MCF 10A (cell line): ENCODE measurements around the gene ZNF407. TPM values are rescaled to one million over a fixed set of nuclear protein-coding genes. Genes with fewer than 3 reads are reported as not detected.

Source experiments
- BruUV-seq: library from RNA; stranded (reverse); fragments of 400-500 nt; replicated peaks from 2 replicates; lab custom pipeline; 2021; lab: Mats Ljungman, UMichigan
- CTCF ChIA-PET: fragments of 300-600 bp; sonication (Branson Sonifier 250); formaldehyde crosslinking; extraction: SDS; loops from one replicate; lab custom pipeline; 2021; ENCODE audit warnings: antibody characterized with exemption, inconsistent platforms; lab: Yijun Ruan, JAX
- POLR2A ChIA-PET: fragments of 300-600, 350-650 bp; sonication (Branson Sonifier 250); formaldehyde crosslinking; extraction: SDS; loops from one replicate; lab custom pipeline; 2020; ENCODE audit warnings: antibody characterized with exemption, inconsistent platforms; lab: Yijun Ruan, JAX
- DNase-seq: peaks from one replicate; pipeline ENCODE4 v3.0.0-alpha.2; 2018; ENCODE audit not compliant: unreplicated experiment
- H3K27ac Mint-ChIP-seq: one replicate; pipeline ENCODE4 v1.8.0; 2022; ENCODE audit warnings: mild to moderate bottlenecking, low read depth, mixed read lengths; ENCODE audit not compliant: unreplicated experiment
- H3K27me3 Mint-ChIP-seq: one replicate; pipeline ENCODE4 v1.8.0; 2022; ENCODE audit warnings: mixed read lengths; ENCODE audit not compliant: insufficient read depth, unreplicated experiment
- H3K36me3 Mint-ChIP-seq: one replicate; pipeline ENCODE4 v1.8.0; 2022; ENCODE audit warnings: mild to moderate bottlenecking, moderate library complexity, mixed read lengths; ENCODE audit not compliant: insufficient read depth, unreplicated experiment
- H3K4me1 Mint-ChIP-seq: one replicate; pipeline ENCODE4 v1.8.0; 2022; ENCODE audit warnings: mixed read lengths; ENCODE audit not compliant: insufficient read depth, unreplicated experiment
- H3K4me3 Mint-ChIP-seq: one replicate; pipeline ENCODE4 v1.8.0; 2022; ENCODE audit warnings: mild to moderate bottlenecking, moderate library complexity, mixed read lengths; ENCODE audit not compliant: unreplicated experiment
- H3K9me3 Mint-ChIP-seq: one replicate; pipeline ENCODE4 v1.8.0; 2022; ENCODE audit warnings: mixed read lengths; ENCODE audit not compliant: unreplicated experiment
- CTCF ChIP-seq: fragments of 200-600 bp; IDR thresholded peaks from one replicate; pipeline ENCODE4 v1.8.0; 2022; ENCODE audit warnings: antibody characterized with exemption, mild to moderate bottlenecking; ENCODE audit not compliant: unreplicated experiment
- intact Hi-C: fragments of 100-400 bp; cut with micrococcal nuclease; formaldehyde crosslinking; loops from 2 replicates; pipeline ENCODE4 v1.14.1; 2022
- total RNA-seq: library from RNA; stranded (reverse); gene quantifications from 2 replicates; pipeline ENCODE4 v1.2.3, GENCODE V29; 2022

The ZNF407 gene
- total RNA-seq, 1 experiment from 2014 or later: 9.5 TPM

DNA sequence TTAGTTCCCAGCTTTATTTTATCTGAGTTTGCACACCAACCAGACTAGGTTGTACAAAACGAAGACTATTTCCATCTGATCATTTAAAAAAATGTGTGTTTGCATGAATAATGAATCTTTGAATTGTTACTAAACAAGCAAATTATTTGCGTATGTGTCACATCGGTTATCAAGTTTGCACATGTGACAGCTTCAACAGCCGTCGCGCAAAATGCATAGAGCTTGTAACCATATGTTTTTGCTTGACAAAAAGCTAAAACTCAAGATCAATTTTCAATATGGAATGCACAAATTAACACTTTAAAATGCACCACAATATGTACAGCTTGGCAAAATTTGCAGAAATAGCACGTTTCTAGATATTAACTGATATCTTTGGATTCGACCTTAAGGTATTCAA, 427.2 kb downstream of the ZNF407 start:
- no TSS peak for BruUV-seq
- no peak for DNase-seq
- no peak for TF ChIP-seq CTCF
- ChIA-PET CTCF (interaction anchor here (0.6 kb wide), 1 partner anchor 206 kb away, joined by 3 read pairs; no protein-coding TSS in a partner anchor), POLR2A (no interaction called here)
- Mint-ChIP-seq H3K9me3 (no peaks in the 10 kb centered on the region), H3K4me1 (no peaks in the 10 kb centered on the region), H3K36me3 (no peaks in the 10 kb centered on the region), H3K27ac (no peak overlapping the region), H3K27me3 (no peaks in the 10 kb centered on the region), H3K4me3 (no peak overlapping the region)
- intact Hi-C loops: no loop called here

GRCh38 chr18:75025573-75025972, 427.9 kb downstream of the ZNF407 start:
- no peaks in the 10 kb centered on the region for H3K27me3 Mint-ChIP-seq
- POLR2A ChIA-PET: no interaction called here
- H3K4me1 Mint-ChIP-seq: no peaks in the 10 kb centered on the region
- H3K4me3 Mint-ChIP-seq: no peak overlapping the region
- intact Hi-C loops: no loop called here
- no peak for TF ChIP-seq CTCF
- no peak for DNase-seq
- no peaks in the 10 kb centered on the region for H3K36me3 Mint-ChIP-seq
- no TSS peak for BruUV-seq
- no peaks in the 10 kb centered on the region for H3K9me3 Mint-ChIP-seq
- CTCF ChIA-PET: interaction anchor here (0.6 to 0.7 kb wide), 2 partner anchors 98 to 207 kb away, joined by 3 read pairs; no protein-coding TSS in a partner anchor
- H3K27ac Mint-ChIP-seq: no peak overlapping the region

DNA sequence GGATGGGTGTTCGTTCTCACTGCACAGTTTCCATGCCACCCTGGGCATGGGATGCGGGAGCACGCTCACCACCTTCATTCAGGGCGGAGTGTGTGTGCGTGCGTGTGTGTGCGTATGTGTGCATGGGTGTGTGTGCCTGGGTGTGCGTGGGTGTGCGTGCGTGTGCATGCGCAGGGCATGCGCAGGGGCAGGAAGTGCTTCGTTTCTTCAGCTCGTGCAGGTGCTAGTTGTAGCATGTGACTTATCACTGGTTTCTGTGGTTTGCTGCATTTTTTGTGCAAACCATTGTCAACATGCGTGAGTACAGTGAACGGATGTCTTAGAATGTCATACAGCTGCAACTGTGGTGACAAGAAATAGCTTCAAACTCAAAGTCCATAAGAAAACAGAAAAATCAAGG, 431.8 kb downstream of the ZNF407 start:
- H3K4me1 Mint-ChIP-seq: no peaks in the 10 kb centered on the region
- POLR2A ChIA-PET: no interaction called here
- no peaks in the 10 kb centered on the region for H3K36me3 Mint-ChIP-seq
- H3K27ac Mint-ChIP-seq: no peak overlapping the region
- no peak for DNase-seq
- intact Hi-C loops: no loop called here
- TF ChIP-seq CTCF: no peak
- no peaks in the 10 kb centered on the region for H3K9me3 Mint-ChIP-seq
- CTCF ChIA-PET: interaction anchor here (1.0 kb wide), 1 partner anchor 12 kb away, joined by 3 read pairs; no protein-coding TSS in a partner anchor
- BruUV-seq: no TSS peak
- H3K4me3 Mint-ChIP-seq: no peak overlapping the region
- H3K27me3 Mint-ChIP-seq: no peaks in the 10 kb centered on the region

- DNase-seq: no peak
- Mint-ChIP-seq H3K9me3 (no peaks in the 10 kb centered on the region), H3K27ac (no peak overlapping the region), H3K4me3 (no peak overlapping the region), H3K36me3 (no peaks in the 10 kb centered on the region), H3K4me1 (no peaks in the 10 kb centered on the region), H3K27me3 (no peaks in the 10 kb centered on the region)
- TF ChIP-seq CTCF: no peak
- intact Hi-C loops: no loop called here
- ChIA-PET POLR2A (no interaction called here), CTCF (interaction anchor here (0.9 to 1.1 kb wide), 2 partner anchors 10 to 14 kb away, joined by 3 to 4 read pairs; no protein-coding TSS in a partner anchor)
- BruUV-seq: no TSS peak
Observed at GRCh38 chr18:75031717-75032317, 434.1 kb downstream of the ZNF407 start.
